Panc1 (cell line): Measurements from ENCODE around the gene DNASE2B. TPM values are rescaled to one million over a fixed set of nuclear protein-coding genes. Genes with fewer than 3 reads are reported as not detected.

Experiments
- ATAC-seq: fragments of 200-7000 bp; cut with Tn5 transposase; 2 replicates; pipeline ENCODE4 v1.9.1; 2020; ENCODE audit warnings: mild to moderate bottlenecking, moderate library complexity
- BruUV-seq: library from RNA; stranded (reverse); fragments of 400-500 nt; replicated peaks from 2 replicates; lab custom pipeline; 2021; lab: Mats Ljungman, UMichigan
- CTCF ChIA-PET: fragments of 300-600 bp; sonication (Branson Sonifier 250); formaldehyde crosslinking; loops from one replicate; lab custom pipeline; 2022; ENCODE audit warnings: antibody characterized with exemption; lab: Charles Lee
- POLR2A ChIA-PET: fragments of 300-600 bp; sonication (Branson Sonifier 250); formaldehyde crosslinking; loops from one replicate; lab custom pipeline; 2022; ENCODE audit warnings: antibody characterized with exemption; lab: Charles Lee
- DNase-seq: peaks from one replicate; pipeline ENCODE4 v3.0.0-alpha.2; 2010; ENCODE audit warnings: low read depth, low spot score
- H3K27ac ChIP-seq: 2 replicates; pipeline ENCODE4 v1.5.1; 2011; ENCODE audit warnings: mild to moderate bottlenecking, low read length, inconsistent platforms
- H3K27me3 ChIP-seq: fragments of 200-500 bp; sonication (Bioruptor generic); 2 replicates; pipeline ENCODE4 v1.6.0; 2014; ENCODE audit warnings: low read length, inconsistent platforms; ENCODE audit not compliant: control insufficient read depth, insufficient read depth
- H3K36me3 ChIP-seq: fragments of 200-500 bp; sonication (Bioruptor generic); 2 replicates; pipeline ENCODE4 v1.5.1; 2014; ENCODE audit warnings: inconsistent platforms, mild to moderate bottlenecking, low read length, moderate library complexity; ENCODE audit not compliant: control insufficient read depth, insufficient read depth
- H3K4me1 ChIP-seq: 2 replicates; pipeline ENCODE4 v1.5.1; 2011; ENCODE audit warnings: inconsistent platforms, mild to moderate bottlenecking, low read length, moderate library complexity; ENCODE audit not compliant: control insufficient read depth, insufficient read depth
- H3K4me3 ChIP-seq, 2 experiments: 2 replicates each; pipeline ENCODE4 v1.5.1; 2011 to 2012; ENCODE audit warnings: low read depth in 2 of 2, low read length in 2 of 2, mild to moderate bottlenecking in 2 of 2, inconsistent platforms in 1 of 2, moderate library complexity in 1 of 2
- H3K9me3 ChIP-seq: fragments of 200-500 bp; sonication (Bioruptor generic); 2 replicates; pipeline ENCODE4 v1.5.1; 2014; ENCODE audit warnings: low read depth, mild to moderate bottlenecking, inconsistent platforms, low read length, moderate library complexity; ENCODE audit not compliant: control insufficient read depth, insufficient read depth
- POLR2AphosphoS5 ChIP-seq: IDR thresholded peaks from 2 replicates; pipeline ENCODE4 v1.6.1; 2012; ENCODE audit warnings: mild to moderate bottlenecking, low read depth, low read length, moderate library complexity
- SIN3A ChIP-seq: IDR thresholded peaks from 2 replicates; pipeline ENCODE4 v1.6.1; 2012; ENCODE audit warnings: low read depth, mild to moderate bottlenecking, low read length, moderate library complexity, borderline replicate concordance; ENCODE audit not compliant: insufficient read depth
- TCF7L2 ChIP-seq: IDR thresholded peaks from 2 replicates; pipeline ENCODE4 v1.6.1; 2011; ENCODE audit warnings: mild to moderate bottlenecking, low read depth, low read length, inconsistent platforms
- in situ Hi-C: cut with HindIII; loops from 2 replicates; pipeline ENCODE4 v1.10.0; 2016; ENCODE audit warnings: low sequenced_read_pairs, low pct_unique_long_range_greater_than_20kb
- intact Hi-C: fragments of 100-400 bp; cut with micrococcal nuclease; formaldehyde crosslinking; loops from one replicate; pipeline ENCODE4 v1.10.0; 2022; ENCODE audit not compliant: unreplicated experiment
- total RNA-seq: library from RNA; stranded (reverse); gene quantifications from one replicate; pipeline ENCODE4 v1.2.1, GENCODE V29; 2021; ENCODE audit not compliant: unreplicated experiment
- TF ChIP-seq, protein P1 (sequence below), 2 experiments: IDR thresholded peaks; 2 replicates each; pipeline ENCODE4 v1.6.1; 2011 to 2012; ENCODE audit warnings: low read depth in 2 of 2, control low read depth in 1 of 2, low read length in 1 of 2, mild to moderate bottlenecking in 1 of 2, moderate library complexity in 1 of 2; ENCODE audit not compliant: insufficient read depth in 1 of 2
- TF ChIP-seq, protein P2 (sequence below): fragments of 450-650 bp; IDR thresholded peaks from 2 replicates; pipeline ENCODE4 v1.5.1; 2017; ENCODE audit warnings: mild to moderate bottlenecking

The DNASE2B gene
- total RNA-seq, 1 experiment from 2014 or later: not detected

DNA sequence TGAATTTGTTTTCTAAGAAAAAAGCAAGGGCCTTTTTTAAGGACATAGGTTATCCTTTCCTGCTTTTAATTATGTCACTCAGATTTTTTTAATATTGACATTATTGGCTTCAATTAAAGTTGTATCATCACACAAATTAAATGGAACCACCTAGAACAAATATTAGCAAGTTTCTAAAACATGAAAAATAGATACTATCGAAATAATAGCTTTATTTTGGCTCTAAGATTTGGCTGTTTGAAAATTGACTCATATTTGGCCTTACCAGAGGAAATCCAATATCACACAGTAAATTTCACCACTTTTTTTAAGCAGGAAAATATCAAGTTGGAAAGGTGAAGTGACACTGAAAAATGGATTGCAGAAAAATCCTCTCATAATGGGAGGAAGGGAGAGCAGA is 9.2 kb downstream of the DNASE2B start:
- intact Hi-C loops: no loop called here
- BruUV-seq: no TSS peak
- no peak for ATAC-seq

DNA sequence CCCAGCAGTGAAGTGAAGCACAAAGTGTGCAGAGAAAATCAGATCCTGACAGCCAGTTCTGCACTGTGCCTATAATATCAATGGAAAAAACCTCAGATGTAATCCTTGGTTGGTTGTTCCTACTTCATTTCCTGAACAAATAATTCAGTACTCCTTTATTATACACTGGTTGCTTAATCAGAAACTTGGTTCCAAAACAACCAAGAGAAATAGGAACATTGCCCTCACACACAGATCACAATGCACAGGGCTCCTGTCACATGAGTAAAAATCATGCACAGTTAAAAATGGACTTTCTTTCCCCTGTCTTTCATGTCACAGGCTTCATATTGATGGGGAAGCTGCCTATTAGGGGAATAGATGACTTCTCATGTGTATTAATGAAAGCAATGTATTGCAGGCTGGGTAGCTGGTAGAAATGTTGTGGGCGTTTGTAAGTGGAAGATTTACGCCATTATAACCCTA is 9.7 kb downstream of the DNASE2B start:
- Histone ChIP-seq H3K27me3 (no peaks in the 10 kb centered on the region), H3K4me3 (no peak overlapping the region), H3K36me3 (no peaks in the 10 kb centered on the region), H3K4me1 (no peaks in the 10 kb centered on the region), H3K27ac (no peak overlapping the region), H3K9me3 (no peaks in the 10 kb centered on the region)
- POLR2A ChIA-PET: no interaction called here
- no TSS peak for BruUV-seq
- in situ Hi-C loops: no loop called here
- no peak for TF ChIP-seq POLR2AphosphoS5
- TF ChIP-seq, protein P1, sequence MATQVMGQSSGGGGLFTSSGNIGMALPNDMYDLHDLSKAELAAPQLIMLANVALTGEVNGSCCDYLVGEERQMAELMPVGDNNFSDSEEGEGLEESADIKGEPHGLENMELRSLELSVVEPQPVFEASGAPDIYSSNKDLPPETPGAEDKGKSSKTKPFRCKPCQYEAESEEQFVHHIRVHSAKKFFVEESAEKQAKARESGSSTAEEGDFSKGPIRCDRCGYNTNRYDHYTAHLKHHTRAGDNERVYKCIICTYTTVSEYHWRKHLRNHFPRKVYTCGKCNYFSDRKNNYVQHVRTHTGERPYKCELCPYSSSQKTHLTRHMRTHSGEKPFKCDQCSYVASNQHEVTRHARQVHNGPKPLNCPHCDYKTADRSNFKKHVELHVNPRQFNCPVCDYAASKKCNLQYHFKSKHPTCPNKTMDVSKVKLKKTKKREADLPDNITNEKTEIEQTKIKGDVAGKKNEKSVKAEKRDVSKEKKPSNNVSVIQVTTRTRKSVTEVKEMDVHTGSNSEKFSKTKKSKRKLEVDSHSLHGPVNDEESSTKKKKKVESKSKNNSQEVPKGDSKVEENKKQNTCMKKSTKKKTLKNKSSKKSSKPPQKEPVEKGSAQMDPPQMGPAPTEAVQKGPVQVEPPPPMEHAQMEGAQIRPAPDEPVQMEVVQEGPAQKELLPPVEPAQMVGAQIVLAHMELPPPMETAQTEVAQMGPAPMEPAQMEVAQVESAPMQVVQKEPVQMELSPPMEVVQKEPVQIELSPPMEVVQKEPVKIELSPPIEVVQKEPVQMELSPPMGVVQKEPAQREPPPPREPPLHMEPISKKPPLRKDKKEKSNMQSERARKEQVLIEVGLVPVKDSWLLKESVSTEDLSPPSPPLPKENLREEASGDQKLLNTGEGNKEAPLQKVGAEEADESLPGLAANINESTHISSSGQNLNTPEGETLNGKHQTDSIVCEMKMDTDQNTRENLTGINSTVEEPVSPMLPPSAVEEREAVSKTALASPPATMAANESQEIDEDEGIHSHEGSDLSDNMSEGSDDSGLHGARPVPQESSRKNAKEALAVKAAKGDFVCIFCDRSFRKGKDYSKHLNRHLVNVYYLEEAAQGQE (IDR thresholded peaks at IDR 0.05; ENCODE audit: insufficient read depth in 1 of 2, low read depth in 2 of 2, low read length in 1 of 2): no peak
- TF ChIP-seq SIN3A: no peak
- TF ChIP-seq, protein P2, sequence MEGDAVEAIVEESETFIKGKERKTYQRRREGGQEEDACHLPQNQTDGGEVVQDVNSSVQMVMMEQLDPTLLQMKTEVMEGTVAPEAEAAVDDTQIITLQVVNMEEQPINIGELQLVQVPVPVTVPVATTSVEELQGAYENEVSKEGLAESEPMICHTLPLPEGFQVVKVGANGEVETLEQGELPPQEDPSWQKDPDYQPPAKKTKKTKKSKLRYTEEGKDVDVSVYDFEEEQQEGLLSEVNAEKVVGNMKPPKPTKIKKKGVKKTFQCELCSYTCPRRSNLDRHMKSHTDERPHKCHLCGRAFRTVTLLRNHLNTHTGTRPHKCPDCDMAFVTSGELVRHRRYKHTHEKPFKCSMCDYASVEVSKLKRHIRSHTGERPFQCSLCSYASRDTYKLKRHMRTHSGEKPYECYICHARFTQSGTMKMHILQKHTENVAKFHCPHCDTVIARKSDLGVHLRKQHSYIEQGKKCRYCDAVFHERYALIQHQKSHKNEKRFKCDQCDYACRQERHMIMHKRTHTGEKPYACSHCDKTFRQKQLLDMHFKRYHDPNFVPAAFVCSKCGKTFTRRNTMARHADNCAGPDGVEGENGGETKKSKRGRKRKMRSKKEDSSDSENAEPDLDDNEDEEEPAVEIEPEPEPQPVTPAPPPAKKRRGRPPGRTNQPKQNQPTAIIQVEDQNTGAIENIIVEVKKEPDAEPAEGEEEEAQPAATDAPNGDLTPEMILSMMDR: no peak
- TF ChIP-seq TCF7L2: no peak
- intact Hi-C loops: no loop called here
- CTCF ChIA-PET: no interaction called here
- ATAC-seq: no peak
- DNase-seq: no peak

More for the DNA sequence above, 9.2 kb downstream of the DNASE2B start:
- no peaks in the 10 kb centered on the region for H3K36me3 ChIP-seq
- H3K4me3 ChIP-seq: no peak overlapping the region
- no peaks in the 10 kb centered on the region for H3K4me1 ChIP-seq
- ChIA-PET CTCF (no interaction called here), POLR2A (interaction anchor here (0.5 kb wide), 1 partner anchor 105 kb away, joined by 3 read pairs; no protein-coding TSS in a partner anchor)
- no peaks in the 10 kb centered on the region for H3K27me3 ChIP-seq
- in situ Hi-C loops: no loop called here
- H3K9me3 ChIP-seq: no peaks in the 10 kb centered on the region; the same call in 1 of the 2 replicates
- H3K27ac ChIP-seq: no peak overlapping the region
- TF ChIP-seq POLR2AphosphoS5 (no peak), SIN3A (no peak), TCF7L2 (no peak)
- TF ChIP-seq, protein P1 (IDR thresholded peaks at IDR 0.05; ENCODE audit: insufficient read depth in 1 of 2, low read depth in 2 of 2, low read length in 1 of 2): no peak
- TF ChIP-seq, protein P2: no peak
- no peak for DNase-seq
